Measurements from ENCODE around the gene CEND1.

CEND1 gene

GRCh38 chr11:827146-827896 lies 37.4 kb upstream of the CEND1 start:
- no peak for TF ChIP-seq CTCF (IDR thresholded peaks at IDR 0.05; ENCODE audit: insufficient read depth, low read depth, low read length, missing control alignments)
- H3K4me3 ChIP-seq (ENCODE audit: low read length), result no peak overlapping the region
- no peak for DNase-seq (ENCODE audit: low read depth)

GRCh38 chr11:826836-827145 lies 36.9 kb upstream of the CEND1 start:
- H3K4me3 ChIP-seq (ENCODE audit: low read length), result no peak overlapping the region
- TF ChIP-seq CTCF (IDR thresholded peaks at IDR 0.05; ENCODE audit: insufficient read depth, low read depth, low read length, missing control alignments), result no peak
- no peak for DNase-seq (ENCODE audit: low read depth)

GRCh38 chr11:826227-826621 lies 36.3 kb upstream of the CEND1 start:
- no peak overlapping the region for H3K4me3 ChIP-seq (ENCODE audit: low read length)
- TF ChIP-seq CTCF (IDR thresholded peaks at IDR 0.05; ENCODE audit: insufficient read depth, low read depth, low read length, missing control alignments), result no peak

GRCh38 chr11:825366-826226 lies 35.7 kb upstream of the CEND1 start:
- TF ChIP-seq CTCF (IDR thresholded peaks at IDR 0.05; ENCODE audit: insufficient read depth, low read depth, low read length, missing control alignments), result no peak

More at GRCh38 chr11:826227-826621, 36.3 kb upstream of the CEND1 start:
- DNase-seq (ENCODE audit: low read depth), result no peak

GRCh38 chr11:824942-825341 lies 35.1 kb upstream of the CEND1 start:
- H3K4me3 ChIP-seq (ENCODE audit: low read length), result no peak overlapping the region
- DNase-seq (ENCODE audit: low read depth), result no peak
- TF ChIP-seq CTCF (IDR thresholded peaks at IDR 0.05; ENCODE audit: insufficient read depth, low read depth, low read length, missing control alignments), result no peak

More at GRCh38 chr11:825366-826226, 35.7 kb upstream of the CEND1 start:
- no peak for DNase-seq (ENCODE audit: low read depth)
- H3K4me3 ChIP-seq (ENCODE audit: low read length), result no peak overlapping the region

GRCh38 chr11:824292-824880 lies 34.5 kb upstream of the CEND1 start:
- no peak for DNase-seq (ENCODE audit: low read depth)
- H3K4me3 ChIP-seq (ENCODE audit: low read length), result no peak overlapping the region
- TF ChIP-seq CTCF (IDR thresholded peaks at IDR 0.05; ENCODE audit: insufficient read depth, low read depth, low read length, missing control alignments), result no peak
